Measurements from ENCODE around the gene STARD5. TPM values are rescaled to one million over a fixed set of nuclear protein-coding genes. Genes with fewer than 3 reads are reported as not detected.

The STARD5 gene
- total RNA-seq, 1 donor from 2014 or later = 8.5 TPM

DNA sequence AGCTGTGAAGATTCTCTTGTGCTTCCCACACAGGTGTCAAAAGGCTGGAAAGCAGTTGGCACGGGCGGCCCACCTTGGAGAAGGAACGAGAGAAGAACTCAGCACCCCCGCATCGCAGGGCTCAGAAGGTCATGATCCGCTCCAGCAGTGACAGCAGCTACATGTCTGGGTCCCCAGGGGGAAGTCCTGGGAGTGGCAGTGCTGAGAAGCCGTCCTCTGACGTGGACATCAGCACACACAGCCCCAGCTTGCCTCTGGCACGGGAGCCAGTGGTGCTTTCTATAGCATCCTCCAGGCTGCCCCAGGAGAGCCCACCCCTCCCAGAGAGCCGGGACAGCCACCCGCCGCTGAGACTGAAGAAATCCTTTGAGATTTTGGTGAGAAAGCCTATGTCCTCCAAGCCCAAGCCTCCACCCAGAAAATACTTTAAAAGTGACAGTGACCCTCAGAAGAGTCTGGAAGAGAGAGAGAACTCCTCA lies 31.4 kb downstream of the STARD5 start:
- Histone ChIP-seq H3K4me1 (no peaks in the 10 kb centered on the region), H3K4me2 (no peak overlapping the region), H3K36me3 (no peaks in the 10 kb centered on the region), H3K79me2 (ENCODE audit: low read depth) (no peaks in the 10 kb centered on the region), H3K4me3 (no peak overlapping the region), H3K27me3 (no peaks in the 10 kb centered on the region), H3F3A (ENCODE audit: low read depth) (no peaks in the 10 kb centered on the region), H2AFZ (replicated peaks) (no peak overlapping the region), H3K9ac (no peak overlapping the region), H3K27ac (no peak overlapping the region), H3K9me3 (ENCODE audit: low read depth) (no peaks in the 10 kb centered on the region), H4K20me1 (ENCODE audit: low read depth) (no peaks in the 10 kb centered on the region)
- H3K9me3 Mint-ChIP-seq = no peaks in the 10 kb centered on the region
- no peaks in the 10 kb centered on the region for H3K36me3 Mint-ChIP-seq
- H3K27me3 Mint-ChIP-seq (ENCODE audit: insufficient read depth, low read depth) = peaks cover 5% of the 10 kb centered on the region
- no peak for DNase-seq (ENCODE audit: low spot score)
- H3K4me3 Mint-ChIP-seq = no peak overlapping the region
- no peak overlapping the region for H3K27ac Mint-ChIP-seq
- TF ChIP-seq EZH2phosphoT487 (IDR thresholded peaks at IDR 0.05) (no peak), EZH2 (IDR thresholded peaks at IDR 0.05) (no peak)
- TF ChIP-seq, protein P1, sequence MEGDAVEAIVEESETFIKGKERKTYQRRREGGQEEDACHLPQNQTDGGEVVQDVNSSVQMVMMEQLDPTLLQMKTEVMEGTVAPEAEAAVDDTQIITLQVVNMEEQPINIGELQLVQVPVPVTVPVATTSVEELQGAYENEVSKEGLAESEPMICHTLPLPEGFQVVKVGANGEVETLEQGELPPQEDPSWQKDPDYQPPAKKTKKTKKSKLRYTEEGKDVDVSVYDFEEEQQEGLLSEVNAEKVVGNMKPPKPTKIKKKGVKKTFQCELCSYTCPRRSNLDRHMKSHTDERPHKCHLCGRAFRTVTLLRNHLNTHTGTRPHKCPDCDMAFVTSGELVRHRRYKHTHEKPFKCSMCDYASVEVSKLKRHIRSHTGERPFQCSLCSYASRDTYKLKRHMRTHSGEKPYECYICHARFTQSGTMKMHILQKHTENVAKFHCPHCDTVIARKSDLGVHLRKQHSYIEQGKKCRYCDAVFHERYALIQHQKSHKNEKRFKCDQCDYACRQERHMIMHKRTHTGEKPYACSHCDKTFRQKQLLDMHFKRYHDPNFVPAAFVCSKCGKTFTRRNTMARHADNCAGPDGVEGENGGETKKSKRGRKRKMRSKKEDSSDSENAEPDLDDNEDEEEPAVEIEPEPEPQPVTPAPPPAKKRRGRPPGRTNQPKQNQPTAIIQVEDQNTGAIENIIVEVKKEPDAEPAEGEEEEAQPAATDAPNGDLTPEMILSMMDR (IDR thresholded peaks at IDR 0.05) = no peak
- H3K4me1 Mint-ChIP-seq = peaks cover 2% of the 10 kb centered on the region

DNA sequence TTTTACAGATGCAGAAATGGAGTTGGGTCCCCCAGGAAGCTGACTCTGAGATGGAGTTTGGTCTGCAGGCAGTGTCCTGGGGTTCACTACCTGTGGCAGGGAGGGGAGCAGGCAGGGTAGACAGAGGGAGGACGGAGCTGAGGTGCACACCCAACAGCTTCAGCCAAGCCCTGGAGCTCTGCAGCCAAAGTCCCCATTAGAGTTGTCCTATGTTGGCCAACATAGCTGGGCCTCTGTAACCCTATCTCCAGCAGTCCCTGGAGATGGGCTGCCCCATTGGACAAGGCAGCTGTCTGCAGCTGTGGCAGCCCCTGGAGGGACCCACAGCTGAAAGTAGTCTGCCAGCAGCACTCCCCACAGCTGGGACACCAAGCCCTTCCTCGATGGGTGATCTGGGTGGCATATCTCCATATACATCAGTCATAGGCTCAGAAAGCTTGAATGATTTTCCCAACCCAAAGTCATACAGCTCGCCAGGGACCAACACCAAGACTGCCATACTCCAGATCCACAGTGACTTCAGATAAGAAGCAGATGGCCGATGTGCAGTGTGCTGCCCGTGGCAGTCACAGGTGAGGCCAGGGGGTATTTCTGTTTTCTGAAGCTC lies 31.9 kb downstream of the STARD5 start:
- Histone ChIP-seq H3K4me2 (no peak overlapping the region), H3K27me3 (no peaks in the 10 kb centered on the region), H3K36me3 (no peaks in the 10 kb centered on the region), H3K4me1 (no peaks in the 10 kb centered on the region), H3K79me2 (ENCODE audit: low read depth) (no peaks in the 10 kb centered on the region), H3K9me3 (ENCODE audit: low read depth) (no peaks in the 10 kb centered on the region), H3K4me3 (no peak overlapping the region), H3K9ac (no peak overlapping the region), H4K20me1 (ENCODE audit: low read depth) (no peaks in the 10 kb centered on the region), H2AFZ (replicated peaks) (no peak overlapping the region), H3F3A (ENCODE audit: low read depth) (no peaks in the 10 kb centered on the region), H3K27ac (no peak overlapping the region)
- H3K9me3 Mint-ChIP-seq = no peaks in the 10 kb centered on the region
- TF ChIP-seq, protein P1 (IDR thresholded peaks at IDR 0.05) = no peak
- TF ChIP-seq EZH2 (IDR thresholded peaks at IDR 0.05) = no peak
- no peak for TF ChIP-seq EZH2phosphoT487 (IDR thresholded peaks at IDR 0.05)
- no peaks in the 10 kb centered on the region for H3K36me3 Mint-ChIP-seq
- H3K27ac Mint-ChIP-seq = no peak overlapping the region
- no peak for DNase-seq (ENCODE audit: low spot score)
- peaks cover 2% of the 10 kb centered on the region for H3K4me1 Mint-ChIP-seq
- H3K27me3 Mint-ChIP-seq (ENCODE audit: insufficient read depth, low read depth) = peaks cover 5% of the 10 kb centered on the region
- no peak overlapping the region for H3K4me3 Mint-ChIP-seq

DNA sequence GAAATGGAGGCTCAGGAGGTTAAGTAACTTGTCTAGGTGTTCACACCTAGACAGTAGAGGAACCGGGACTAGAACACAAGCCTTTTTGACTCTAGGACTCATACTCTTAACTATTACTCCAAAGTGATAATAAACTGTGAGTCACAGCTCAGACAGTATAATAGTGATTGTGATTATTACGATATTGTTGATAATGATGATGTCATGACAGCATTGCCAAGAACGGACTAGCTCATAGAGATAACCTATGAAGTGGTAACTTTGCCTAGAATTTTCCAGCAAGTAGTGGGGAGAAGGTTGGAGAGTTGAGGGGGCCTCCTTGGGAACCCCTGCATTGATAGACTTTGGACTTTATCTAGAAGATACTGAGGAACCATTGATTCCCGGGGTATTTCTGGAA lies 34.0 kb downstream of the STARD5 start:
- TF ChIP-seq EZH2phosphoT487 (IDR thresholded peaks at IDR 0.05) = no peak
- TF ChIP-seq, protein P1 (IDR thresholded peaks at IDR 0.05) = no peak
- no peak for TF ChIP-seq EZH2 (IDR thresholded peaks at IDR 0.05)
- H3K79me2 ChIP-seq (ENCODE audit: low read depth) = no peaks in the 10 kb centered on the region
- peaks cover 2% of the 10 kb centered on the region for H3K4me1 Mint-ChIP-seq
- H3K36me3 ChIP-seq = no peaks in the 10 kb centered on the region
- no peak overlapping the region for H3K4me3 Mint-ChIP-seq
- H3K9ac ChIP-seq = no peak overlapping the region
- H3K4me1 ChIP-seq = no peaks in the 10 kb centered on the region
- H3K4me3 ChIP-seq = no peak overlapping the region
- no peaks in the 10 kb centered on the region for H3K9me3 ChIP-seq (ENCODE audit: low read depth)
- H4K20me1 ChIP-seq (ENCODE audit: low read depth) = no peaks in the 10 kb centered on the region
- H3K36me3 Mint-ChIP-seq = no peaks in the 10 kb centered on the region
- H2AFZ ChIP-seq (replicated peaks) = no peak overlapping the region
- H3K27me3 Mint-ChIP-seq (ENCODE audit: insufficient read depth, low read depth) = peaks cover 9% of the 10 kb centered on the region
- H3K27ac Mint-ChIP-seq = no peak overlapping the region
- H3K9me3 Mint-ChIP-seq = no peaks in the 10 kb centered on the region
- DNase-seq (ENCODE audit: low spot score) = no peak
- H3F3A ChIP-seq (ENCODE audit: low read depth) = no peaks in the 10 kb centered on the region
- H3K27ac ChIP-seq = no peak overlapping the region
- H3K27me3 ChIP-seq = no peaks in the 10 kb centered on the region
- H3K4me2 ChIP-seq = no peak overlapping the region
